Measurements from ENCODE around the gene LATS2.

GRCh38 chr13:21053231-21053630 lies 8.2 kb downstream of the LATS2 start:
- TF ChIP-seq CTCF (IDR thresholded peaks at IDR 0.05) (no peak), POLR2AphosphoS5 (IDR thresholded peaks at IDR 0.05; ENCODE audit: insufficient read depth in 1 of 2, low read depth in 1 of 2) (no peak)
